DMS53 (cell line): Measurements from ENCODE around the gene NUDT14.

Experiments
- DNase-seq: peaks from one replicate; lab custom pipeline; 2025; lab: John Stamatoyannopoulos, UW

Gene NUDT14

GRCh38 chr14:105135700-105136395 lies 45.3 kb downstream of the NUDT14 start:
- DNase-seq, result no peak

GRCh38 chr14:105132921-105133654 lies 48.0 kb downstream of the NUDT14 start:
- DNase-seq, result no peak

DNA sequence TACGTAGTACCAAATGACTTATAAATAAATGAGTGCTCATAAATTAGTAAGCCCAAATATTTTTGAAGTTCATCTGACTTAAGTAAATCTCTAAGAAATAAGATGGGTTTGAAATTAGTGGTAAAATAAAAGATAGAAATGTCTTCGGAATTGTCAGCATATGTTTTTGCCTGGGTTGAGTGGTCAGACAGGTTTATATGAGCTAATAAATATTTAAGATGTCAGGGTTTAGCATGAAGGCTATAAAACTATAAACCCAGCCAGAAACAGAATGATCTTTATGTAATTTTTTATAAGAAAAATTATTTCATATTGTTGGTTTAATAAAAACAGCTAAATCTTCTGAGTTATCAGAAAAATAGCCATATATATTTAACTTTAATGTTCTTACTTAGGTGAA lies 49.9 kb downstream of the NUDT14 start:
- no peak for DNase-seq

DNA sequence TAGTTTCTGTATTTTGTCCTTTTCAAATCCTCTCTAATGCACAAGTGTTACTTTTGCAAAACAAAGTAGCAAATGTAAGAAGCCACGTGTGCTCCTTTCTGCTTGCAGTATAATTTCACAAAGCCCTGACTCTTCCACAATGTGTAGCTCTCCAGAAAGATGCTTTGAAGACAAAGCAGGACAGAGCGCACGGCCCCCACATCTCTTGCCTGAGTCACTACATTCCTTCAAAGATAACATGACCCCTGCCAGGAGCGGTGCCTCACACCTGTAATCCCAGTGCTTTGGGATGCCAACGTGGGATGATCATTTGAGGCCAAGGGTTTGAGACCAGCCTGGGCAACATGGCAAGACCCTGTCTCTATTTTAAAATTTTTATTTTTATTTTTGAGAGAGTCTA lies 53.1 kb downstream of the NUDT14 start:
- DNase-seq, result no peak

DNA sequence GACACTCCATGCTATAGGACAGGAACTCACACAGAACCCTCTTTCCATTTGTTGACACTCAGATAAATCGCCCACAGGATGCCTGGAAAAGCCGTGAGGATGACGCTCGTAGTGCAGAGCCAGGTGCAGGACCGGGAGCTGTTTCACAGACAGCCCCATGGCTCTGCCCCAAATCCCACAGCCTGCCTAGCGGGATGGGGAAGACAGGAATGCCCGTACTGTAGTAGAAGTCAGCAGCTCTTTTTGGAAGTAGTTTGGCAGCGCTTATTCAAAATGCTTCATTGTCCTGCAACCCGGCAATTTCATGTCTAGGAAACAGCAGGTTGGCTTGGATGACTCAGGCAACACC lies 54.2 kb downstream of the NUDT14 start:
- peak; percentile 21 for DNase-seq

- no peak for DNase-seq
These were observed 54.8 kb downstream of the NUDT14 start for GRCh38 chr14:105126126-105126980.

- no peak for DNase-seq
These were observed 56.3 kb downstream of the NUDT14 start for GRCh38 chr14:105124823-105125222.

DNA sequence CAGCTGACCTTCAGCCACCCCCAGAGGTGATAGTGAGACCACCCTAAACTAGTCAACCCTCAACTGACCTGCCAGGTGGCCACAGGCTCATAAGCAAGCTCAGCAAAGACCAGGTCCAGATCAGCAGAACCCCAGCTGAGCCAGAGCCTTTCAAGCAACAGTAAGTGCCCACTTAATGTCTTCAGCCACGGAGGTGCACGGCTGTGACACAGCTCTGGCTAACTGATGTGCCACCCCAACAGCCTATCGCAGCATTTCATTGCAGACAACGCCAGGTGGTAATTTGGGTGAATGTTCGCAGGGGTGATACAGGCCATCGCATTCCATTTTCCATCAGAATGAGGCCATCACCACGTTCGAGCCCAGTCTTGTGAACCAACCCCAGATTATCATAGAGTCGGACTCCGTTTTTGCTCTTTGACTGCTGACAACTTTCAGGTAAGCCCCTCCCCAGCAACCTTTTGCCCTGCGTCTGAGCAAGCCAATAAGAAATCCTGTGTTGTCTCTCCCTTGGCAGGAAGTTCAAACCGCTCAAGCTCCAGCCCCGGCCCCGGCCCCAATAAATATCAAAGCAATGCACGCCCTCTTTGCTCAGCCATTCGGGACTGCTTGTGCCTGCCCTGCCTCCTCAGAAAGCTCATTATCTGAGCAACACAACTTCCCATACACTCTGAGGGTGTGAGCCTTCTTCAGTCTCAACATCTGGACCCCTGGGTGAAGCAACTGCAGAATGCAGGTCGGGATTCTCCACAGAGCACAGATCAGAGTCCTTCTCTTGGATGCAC lies 56.9 kb downstream of the NUDT14 start:
- DNase-seq, result no peak

DNA sequence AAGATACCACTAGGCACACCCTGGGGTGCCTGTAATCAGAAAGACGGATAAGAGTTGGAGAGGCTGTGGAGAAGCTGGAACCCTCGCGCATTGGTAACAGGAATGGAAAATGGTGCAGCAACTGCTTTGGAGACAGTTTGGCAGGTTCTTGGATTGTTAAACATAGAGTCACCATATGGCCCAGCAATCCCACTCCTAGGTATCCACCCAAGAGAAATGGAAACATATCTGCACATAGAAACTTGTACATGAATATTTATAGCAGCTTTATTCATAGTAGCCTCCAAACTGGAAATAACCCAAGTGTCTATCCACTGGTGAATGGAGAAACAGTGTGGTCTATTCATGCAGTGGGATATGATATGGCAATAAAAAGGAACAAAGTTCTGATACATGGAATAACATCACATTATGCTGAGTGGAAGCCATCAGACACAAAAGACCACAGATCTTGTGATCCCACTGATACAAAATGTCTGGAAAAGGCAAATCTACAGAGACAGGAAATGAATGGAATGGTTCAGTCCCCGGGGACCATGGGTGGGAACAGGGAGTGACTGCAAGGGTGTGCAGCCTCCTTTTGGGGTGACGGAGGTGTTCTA lies 57.9 kb downstream of the NUDT14 start:
- DNase-seq, result no peak
